HG02759 (cell line): ENCODE results near the gene LMO2.
"Not testable (repeated sequence)": the region's sequence is repeated elsewhere in the genome, so short reads cannot be mapped to it uniquely, and the experiment has no call there.

Source experiments
- ATAC-seq: cut with Tn5 transposase; IDR thresholded peaks from one replicate; pipeline ENCODE4 v1.9.1; 2021; ENCODE audit warnings: mild to moderate bottlenecking, moderate library complexity; ENCODE audit not compliant: unreplicated experiment

LMO2 gene

DNA sequence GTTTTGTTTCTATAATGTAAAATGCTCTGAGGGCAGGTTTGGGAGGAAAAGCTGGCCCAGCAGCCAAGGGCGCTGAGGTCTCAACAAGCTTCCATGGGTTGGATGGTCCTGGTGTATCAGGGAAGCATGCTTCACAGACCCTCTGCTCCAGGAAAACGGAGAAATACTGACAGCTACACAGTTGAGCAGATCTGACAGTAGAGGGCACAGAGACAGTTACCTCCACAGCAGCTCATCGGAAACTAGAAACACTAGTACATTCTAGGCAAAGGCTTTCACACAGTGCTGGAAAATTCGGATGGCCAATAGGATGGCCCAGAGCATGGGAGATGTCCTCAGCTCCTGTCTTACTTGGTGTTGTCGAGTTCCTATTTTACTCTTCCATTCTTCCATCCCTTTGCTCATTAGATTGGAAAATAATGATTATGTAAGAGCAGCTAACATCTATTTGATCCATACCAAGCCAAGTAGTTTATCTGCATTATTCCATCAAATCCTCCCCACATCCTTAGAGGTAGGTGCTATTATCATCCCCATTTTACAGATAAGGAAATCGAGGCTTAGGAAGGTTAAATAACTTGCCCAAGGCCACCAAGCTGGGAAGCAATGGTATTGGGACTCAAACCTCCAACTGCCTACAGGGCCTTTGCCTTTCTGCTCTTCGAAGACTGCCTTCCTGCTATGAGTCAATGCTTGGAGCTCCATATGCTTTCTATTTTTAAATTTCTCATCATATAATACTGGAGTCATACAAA, 28.3 kb downstream of the LMO2 start:
- ATAC-seq = no peak

DNA sequence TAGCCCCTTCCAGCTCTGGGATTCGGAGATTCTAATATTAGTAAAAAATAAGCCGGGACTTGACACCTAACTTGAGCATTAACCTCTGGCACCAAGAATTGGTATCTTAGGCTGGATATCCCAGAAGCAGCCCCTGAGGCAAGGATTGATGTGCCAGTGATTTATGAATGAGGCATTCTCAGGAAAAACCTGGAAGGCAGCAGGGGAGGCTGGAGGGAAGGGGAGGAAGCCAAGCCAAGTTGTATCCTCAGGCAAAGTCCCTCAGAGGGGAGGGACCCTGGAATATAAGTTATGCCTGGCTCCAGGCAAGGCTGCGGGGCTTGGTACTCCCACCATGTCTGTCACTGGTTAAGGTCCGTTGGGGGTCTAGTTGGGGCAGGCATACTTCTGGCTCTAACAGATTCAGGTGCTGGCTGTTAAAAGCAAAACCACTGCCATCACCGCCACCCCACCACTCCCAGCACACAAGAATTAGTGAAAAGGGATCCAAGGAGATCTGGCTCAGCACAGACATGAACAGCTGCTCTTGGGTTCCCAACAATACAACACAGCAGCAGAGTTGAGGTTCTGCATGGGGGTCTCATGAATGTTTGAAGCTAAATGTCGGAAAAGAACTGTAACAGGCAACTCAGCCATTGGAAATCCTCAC, 29.8 kb downstream of the LMO2 start:
- ATAC-seq = no peak

GRCh38 chr11:33861386-33861785, 30.5 kb downstream of the LMO2 start:
- ATAC-seq = no peak

DNA sequence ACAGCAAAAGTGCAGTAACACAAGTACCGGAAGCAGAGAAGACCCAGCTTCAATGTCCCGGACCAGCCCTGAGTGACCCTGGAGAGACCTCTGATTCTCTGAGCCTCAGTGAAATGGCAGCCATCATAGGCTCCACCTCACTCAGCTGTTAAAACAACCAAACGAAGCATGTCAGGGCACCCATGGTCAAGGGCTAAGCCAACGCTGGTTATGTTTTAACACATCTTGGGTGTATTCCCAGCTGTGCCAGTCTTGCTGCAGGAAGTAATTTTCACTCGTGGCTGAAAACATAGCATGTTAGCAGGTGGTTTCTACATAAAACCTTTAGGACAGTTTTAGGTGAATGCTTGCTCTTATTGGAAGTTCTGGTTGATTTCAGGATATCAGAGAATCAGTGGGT, 30.9 kb downstream of the LMO2 start:
- ATAC-seq = no peak

- ATAC-seq = no peak
These were observed 32.6 kb downstream of the LMO2 start for GRCh38 chr11:33859306-33859705.

GRCh38 chr11:33857933-33858371, 33.9 kb downstream of the LMO2 start:
- ATAC-seq = peak; percentile 86

- ATAC-seq = no peak
These were observed 36.4 kb downstream of the LMO2 start for GRCh38 chr11:33855500-33855899.

GRCh38 chr11:33848717-33849390, 43.0 kb downstream of the LMO2 start:
- no peak for ATAC-seq

DNA sequence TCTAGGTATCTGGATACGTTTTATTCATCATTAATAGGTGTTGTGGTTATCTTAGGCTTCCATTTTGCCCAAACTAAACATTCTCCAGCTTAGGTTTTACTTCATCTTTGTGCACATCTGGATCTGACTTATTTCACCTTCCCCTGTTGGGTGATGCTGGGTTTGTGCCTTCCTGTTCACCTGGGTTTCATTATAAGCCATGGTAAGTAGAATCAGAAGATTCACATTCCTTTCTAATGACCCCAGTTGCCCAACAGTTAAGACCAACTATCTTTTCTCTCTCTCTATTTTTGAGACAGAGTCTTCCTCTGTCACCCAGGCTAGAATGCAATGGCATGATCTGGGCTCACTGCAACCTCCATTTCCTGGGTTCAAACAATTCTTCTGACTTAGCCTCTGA, 44.6 kb downstream of the LMO2 start:
- ATAC-seq = no peak

DNA sequence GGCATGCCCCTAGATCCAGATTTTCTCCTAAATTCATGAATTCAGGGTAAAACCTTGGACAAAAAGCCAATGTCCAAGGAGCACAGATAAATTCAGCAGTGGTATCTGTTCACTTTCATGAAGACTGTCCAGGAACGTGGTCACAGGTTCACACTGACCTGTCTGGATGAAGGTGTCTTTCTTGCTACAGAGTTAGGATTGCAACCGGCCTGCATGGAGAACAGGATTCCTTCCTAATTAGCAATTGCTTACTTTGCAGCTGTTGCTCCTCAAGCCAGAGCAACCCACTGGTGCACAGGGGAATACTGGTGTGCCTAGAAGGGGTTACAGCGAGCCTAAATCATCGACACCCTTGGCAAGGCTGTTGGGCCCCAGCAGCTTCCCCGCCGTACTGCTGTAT, 47.6 kb downstream of the LMO2 start:
- no peak for ATAC-seq

- ATAC-seq = no peak
These were observed 48.9 kb downstream of the LMO2 start for GRCh38 chr11:33843018-33843417.

GRCh38 chr11:33842236-33842915, 49.5 kb downstream of the LMO2 start:
- ATAC-seq = no peak

DNA sequence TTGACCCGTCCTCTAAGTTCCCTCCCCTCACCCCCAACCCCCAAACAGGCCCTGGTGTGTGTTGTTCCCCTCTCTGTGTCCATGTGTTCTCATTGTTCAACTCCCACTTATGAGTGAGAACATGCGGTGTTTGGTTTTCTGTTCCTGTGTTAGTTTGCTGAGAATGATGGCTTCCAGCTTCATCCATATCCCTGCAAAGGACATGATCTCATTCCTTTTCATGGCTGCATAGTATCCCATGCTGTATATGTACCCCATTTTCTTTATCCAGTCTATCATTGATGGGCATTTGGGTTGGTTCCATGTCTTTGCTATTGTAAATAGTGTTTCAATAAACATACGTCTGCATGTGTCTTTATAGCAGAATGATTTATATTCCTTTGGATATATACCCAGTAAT, 53.6 kb downstream of the LMO2 start:
- not testable (repeated sequence) for ATAC-seq

DNA sequence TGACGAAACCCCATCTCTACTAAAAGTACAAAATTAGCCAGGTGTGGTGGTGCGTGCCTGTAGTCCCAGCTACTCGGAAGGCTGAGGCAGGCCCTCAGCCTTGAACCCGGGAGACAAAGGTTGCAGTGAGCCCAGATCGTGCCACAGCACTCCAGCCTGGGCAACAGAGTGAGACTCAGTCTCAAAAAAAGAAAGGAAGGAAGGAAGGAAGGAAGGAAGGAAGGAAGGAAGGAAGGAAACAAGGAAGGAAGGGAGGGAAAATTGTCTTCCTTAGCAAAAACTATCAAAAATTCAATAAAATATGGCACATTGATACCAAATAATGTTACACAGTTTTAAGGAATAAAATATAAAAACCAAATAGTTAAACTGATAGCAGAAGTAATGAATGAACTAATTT, 54.5 kb downstream of the LMO2 start:
- ATAC-seq = not testable (repeated sequence)

GRCh38 chr11:33835143-33835878, 56.6 kb downstream of the LMO2 start:
- ATAC-seq = no peak

DNA sequence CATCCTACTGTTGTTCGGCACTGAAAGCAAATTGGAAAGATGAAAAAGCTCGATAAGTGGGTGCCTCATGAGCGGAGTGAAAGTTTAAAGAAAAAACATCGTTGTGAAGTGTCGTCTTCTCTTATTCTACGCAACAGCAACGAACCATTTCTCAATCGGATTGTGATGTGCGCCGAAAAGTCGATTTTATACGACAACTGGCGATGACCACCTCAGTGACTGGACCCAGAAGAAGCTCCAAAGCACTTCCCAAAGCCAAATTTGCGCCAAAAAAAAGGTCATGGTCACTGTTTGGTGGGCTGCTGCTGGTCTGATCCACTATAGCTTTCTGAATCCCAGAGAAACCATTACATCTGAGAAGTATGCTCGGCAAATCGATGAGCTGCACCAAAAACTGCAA, 59.2 kb downstream of the LMO2 start:
- no peak for ATAC-seq

GRCh38 chr11:33830903-33831648, 60.8 kb downstream of the LMO2 start:
- ATAC-seq = no peak

GRCh38 chr11:33829430-33830141, 62.3 kb downstream of the LMO2 start:
- ATAC-seq = peak; percentile 73
